ENCODE data around the gene MAFF. TPM values are rescaled to one million over a fixed set of nuclear protein-coding genes. Genes with fewer than 3 reads are reported as not detected.
A peak's percentile ranks its signal among the peaks of the same experiment; 100 is the strongest.
"Not testable (repeated sequence)": the region's sequence is repeated elsewhere in the genome, so short reads cannot be mapped to it uniquely, and the experiment has no call there.

MAFF gene
- polyA plus RNA-seq, 1 donor from 2014 or later, result 1.5 TPM

DNA sequence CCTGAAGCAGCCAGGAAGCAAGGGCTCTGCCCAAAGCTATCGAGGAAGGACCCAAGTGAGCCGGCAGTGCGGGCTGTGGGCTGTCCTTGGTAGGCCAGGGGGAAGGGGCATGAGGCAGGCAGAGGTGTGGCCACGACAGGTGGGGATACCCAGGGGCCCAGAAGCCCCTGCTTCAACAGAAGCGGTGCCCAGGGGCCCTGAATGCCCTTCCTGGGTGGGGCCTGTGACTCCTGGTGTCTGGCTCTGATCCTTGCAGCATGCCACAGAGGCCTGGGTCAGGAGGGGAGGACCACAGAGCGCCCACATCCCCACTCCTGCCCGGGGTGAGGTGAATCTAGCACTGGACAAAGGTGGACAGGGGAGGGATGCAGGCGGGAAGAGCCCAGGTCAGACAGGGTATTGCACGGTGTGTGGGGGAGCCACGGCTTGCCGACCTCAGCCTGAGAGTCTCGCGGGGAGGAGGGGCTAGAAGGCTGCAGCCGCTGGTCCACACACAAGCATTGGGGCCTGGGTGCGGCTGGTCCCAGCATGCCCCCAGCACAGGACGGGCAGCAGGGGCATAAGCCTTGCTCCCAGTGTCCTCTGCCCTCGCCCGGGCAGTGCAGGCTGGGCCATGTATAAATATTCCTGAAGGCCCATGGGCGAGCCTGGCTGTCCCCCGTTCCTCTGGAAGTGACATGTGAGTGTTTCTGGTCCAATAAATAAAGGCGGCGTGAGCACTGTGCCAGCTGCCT is 19.0 kb downstream of the MAFF start:
- no peak overlapping the region for H3K4me3 Mint-ChIP-seq
- peak overlapping the region in 1 of 3 donors; percentile 23 for H3K27ac Mint-ChIP-seq
- H3K4me1 Mint-ChIP-seq, result peaks cover 0 to 3% (median 0%) of the 10 kb centered on the region in 3 donors
- no peaks in the 10 kb centered on the region for H3K36me3 Mint-ChIP-seq
- no peaks in the 10 kb centered on the region for H3K9me3 Mint-ChIP-seq
- no peaks in the 10 kb centered on the region for H3K27me3 Mint-ChIP-seq

DNA sequence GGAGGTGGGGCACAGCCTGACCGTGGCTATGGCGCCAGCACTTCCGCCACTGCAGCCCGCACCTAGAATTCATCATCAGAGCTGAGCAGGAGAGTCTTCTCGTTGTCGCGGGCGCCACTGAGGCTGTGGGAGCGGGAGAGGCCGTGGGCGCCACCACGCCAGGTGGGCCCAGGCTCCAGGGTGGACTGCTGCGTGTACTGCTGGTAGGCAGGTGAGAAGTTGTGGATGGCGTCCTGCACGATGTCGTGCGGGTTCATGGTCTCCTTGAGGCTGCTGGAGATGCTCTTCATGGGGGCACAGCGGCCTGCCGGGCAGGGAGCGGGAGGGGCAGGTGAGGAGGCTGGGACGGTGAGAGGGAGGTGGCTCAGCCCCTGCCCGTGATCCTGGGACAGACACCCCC is 19.6 kb downstream of the MAFF start:
- Mint-ChIP-seq H3K27ac (peak overlapping the region in 1 of 3 donors; percentile 23), H3K4me1 (peaks cover 0 to 3% (median 0%) of the 10 kb centered on the region in 3 donors), H3K36me3 (no peaks in the 10 kb centered on the region), H3K9me3 (no peaks in the 10 kb centered on the region), H3K4me3 (no peak overlapping the region), H3K27me3 (no peaks in the 10 kb centered on the region)

DNA sequence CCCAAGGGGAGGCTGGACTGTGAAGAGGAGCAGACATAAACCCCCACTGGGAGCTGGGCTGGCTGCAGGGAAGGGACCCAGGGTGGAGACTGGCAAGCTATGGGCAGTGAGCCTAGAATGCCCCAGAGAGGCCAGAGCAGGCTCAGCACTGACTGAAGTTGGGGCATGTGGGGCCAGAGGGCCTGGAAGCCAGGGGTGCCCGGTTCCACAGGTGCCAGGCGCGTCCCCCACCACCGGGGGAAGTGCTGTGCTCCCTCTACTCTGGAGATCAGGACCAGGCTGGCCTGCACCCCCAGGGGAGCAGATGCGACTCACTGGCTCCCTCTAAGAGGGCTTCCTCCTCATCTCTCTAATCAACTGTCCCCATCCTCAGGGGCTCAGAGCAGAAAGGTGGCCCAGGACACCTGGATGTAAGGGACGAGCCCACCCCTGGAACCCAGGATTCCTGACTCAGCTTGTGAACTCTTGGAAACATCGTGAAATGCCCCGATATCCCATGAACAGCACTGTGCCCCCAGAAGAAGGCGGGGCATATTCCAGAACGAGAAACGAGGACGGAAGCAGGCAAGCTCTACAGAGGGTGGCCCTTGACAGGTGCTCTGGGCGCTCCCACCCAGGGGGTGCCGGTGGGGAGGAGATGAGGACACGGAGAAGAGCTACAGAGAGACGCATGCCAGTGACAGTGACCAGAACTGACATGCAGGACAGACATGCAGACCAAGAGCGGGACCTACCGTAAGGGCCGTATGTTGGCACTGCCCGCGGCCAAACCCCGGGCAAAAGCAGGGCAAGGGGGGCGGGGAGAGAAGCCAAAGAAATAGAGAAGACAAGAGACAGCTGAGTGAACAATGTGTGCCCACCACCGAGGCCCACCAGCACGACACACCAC is 20.4 kb downstream of the MAFF start:
- peaks cover 0 to 3% (median 0%) of the 10 kb centered on the region in 3 donors for H3K4me1 Mint-ChIP-seq
- no peak overlapping the region for H3K4me3 Mint-ChIP-seq
- H3K27me3 Mint-ChIP-seq, result no peaks in the 10 kb centered on the region
- no peak overlapping the region for H3K27ac Mint-ChIP-seq
- no peaks in the 10 kb centered on the region for H3K9me3 Mint-ChIP-seq
- H3K36me3 Mint-ChIP-seq, result no peaks in the 10 kb centered on the region

- H3K9me3 Mint-ChIP-seq, result no peaks in the 10 kb centered on the region
- no peaks in the 10 kb centered on the region for H3K36me3 Mint-ChIP-seq
- H3K27me3 Mint-ChIP-seq, result no peaks in the 10 kb centered on the region
- no peak overlapping the region for H3K4me3 Mint-ChIP-seq
- H3K27ac Mint-ChIP-seq, result no peak overlapping the region
- peaks cover 0 to 3% (median 0%) of the 10 kb centered on the region in 3 donors for H3K4me1 Mint-ChIP-seq
Observed at GRCh38 chr22:38222797-38223119, 21.0 kb downstream of the MAFF start.

DNA sequence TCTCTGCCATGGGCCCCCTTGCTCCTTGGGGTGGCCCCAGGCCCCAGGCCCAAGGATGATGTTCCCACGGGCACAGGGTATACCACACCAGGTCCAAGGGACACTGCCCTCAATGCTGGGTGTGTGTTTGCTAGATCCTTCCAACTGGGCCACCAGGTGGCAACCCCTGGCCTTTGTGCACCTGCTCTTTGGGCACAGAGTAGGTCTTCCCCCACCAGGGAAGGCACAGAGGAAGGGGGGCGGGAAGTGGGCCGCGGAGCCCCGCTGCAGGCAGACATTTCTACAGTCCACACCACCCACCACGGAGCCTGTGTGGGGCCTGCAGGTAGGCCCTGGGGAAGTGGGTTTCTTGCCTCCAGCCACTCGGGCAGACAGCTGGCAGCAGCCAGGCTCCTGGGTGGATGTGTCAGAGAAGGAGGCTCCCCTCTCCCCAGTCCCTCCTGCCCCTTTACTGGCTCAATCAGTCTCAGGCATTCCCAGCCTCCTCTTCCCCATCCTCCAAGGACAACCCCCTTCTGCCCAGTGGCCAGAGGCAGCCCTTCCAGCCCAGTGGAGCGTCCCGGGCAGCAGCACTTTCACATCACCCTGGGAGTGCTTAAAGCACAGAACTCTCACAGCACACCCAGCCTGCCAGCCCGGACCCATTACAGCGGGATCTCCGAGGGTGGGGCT is 21.6 kb downstream of the MAFF start:
- Mint-ChIP-seq H3K27ac (no peak overlapping the region), H3K4me1 (peaks cover 0 to 1% (median 0%) of the 10 kb centered on the region in 3 donors), H3K36me3 (no peaks in the 10 kb centered on the region), H3K9me3 (no peaks in the 10 kb centered on the region), H3K4me3 (no peak overlapping the region), H3K27me3 (no peaks in the 10 kb centered on the region)

- peaks cover 3% of the 10 kb centered on the region for H3K36me3 Mint-ChIP-seq
- H3K4me1 Mint-ChIP-seq, result peaks cover 0 to 2% (median 0%) of the 10 kb centered on the region in 3 donors
- H3K27me3 Mint-ChIP-seq, result no peaks in the 10 kb centered on the region
- H3K4me3 Mint-ChIP-seq, result no peak overlapping the region
- no peak overlapping the region for H3K27ac Mint-ChIP-seq
- no peaks in the 10 kb centered on the region for H3K9me3 Mint-ChIP-seq
Observed at GRCh38 chr22:38226853-38227649, 25.3 kb downstream of the MAFF start.

- peaks cover 0 to 2% (median 0%) of the 10 kb centered on the region in 3 donors for H3K4me1 Mint-ChIP-seq
- H3K27ac Mint-ChIP-seq, result no peak overlapping the region
- no peaks in the 10 kb centered on the region for H3K9me3 Mint-ChIP-seq
- peak overlapping the region in 1 of 4 donors; percentile 43 for H3K4me3 Mint-ChIP-seq
- H3K36me3 Mint-ChIP-seq, result peaks cover 5% of the 10 kb centered on the region
- no peaks in the 10 kb centered on the region for H3K27me3 Mint-ChIP-seq
Observed at GRCh38 chr22:38228326-38228872, 26.6 kb downstream of the MAFF start.

DNA sequence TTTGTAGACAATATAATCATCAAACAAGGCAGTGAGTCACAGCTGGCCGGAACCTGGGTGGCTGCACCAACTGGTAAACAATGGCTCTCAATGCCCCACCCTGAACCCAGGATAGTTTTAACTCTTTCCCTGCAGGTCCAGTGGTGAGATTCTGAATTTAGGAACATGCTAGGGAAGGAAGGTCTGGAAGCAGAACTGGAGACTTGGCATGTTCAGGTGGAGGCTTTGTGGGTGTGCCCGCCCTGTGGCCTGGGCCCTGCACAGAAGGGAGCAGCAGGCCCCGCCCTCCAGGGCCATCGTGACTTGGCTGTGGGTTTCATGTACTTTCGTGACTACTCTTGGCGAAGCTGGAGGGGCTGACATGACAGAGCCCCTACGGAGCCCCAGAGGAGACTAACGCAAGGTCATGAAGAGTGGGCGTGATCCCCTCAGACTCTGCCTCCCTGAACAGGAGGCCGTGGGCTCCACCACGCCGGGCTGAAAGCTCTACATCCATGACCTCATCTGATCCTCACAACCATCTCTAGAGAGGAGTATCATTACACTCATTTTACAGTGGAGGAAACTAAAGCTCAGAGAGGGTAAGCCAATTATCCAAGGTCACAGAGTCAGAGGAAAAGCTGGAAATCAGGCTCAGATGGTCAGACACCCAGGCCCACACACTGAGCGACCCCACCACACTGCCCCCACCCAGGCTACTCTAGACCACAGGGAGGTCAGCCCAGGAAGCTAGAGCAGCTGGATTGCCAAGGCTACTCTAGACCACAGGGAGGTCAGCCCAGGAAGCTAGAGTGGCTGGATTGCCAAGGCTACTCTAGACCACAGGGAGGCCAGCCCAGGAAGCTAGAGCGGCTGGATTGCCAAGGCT is 27.3 kb downstream of the MAFF start:
- H3K27me3 Mint-ChIP-seq, result no peaks in the 10 kb centered on the region
- peaks cover 0 to 2% (median 0%) of the 10 kb centered on the region in 3 donors for H3K4me1 Mint-ChIP-seq
- peak overlapping the region in 1 of 4 donors; percentile 43 for H3K4me3 Mint-ChIP-seq
- H3K9me3 Mint-ChIP-seq, result no peaks in the 10 kb centered on the region
- H3K36me3 Mint-ChIP-seq, result peaks cover 5% of the 10 kb centered on the region
- H3K27ac Mint-ChIP-seq, result peak overlapping the region in 1 of 3 donors; percentile 9

DNA sequence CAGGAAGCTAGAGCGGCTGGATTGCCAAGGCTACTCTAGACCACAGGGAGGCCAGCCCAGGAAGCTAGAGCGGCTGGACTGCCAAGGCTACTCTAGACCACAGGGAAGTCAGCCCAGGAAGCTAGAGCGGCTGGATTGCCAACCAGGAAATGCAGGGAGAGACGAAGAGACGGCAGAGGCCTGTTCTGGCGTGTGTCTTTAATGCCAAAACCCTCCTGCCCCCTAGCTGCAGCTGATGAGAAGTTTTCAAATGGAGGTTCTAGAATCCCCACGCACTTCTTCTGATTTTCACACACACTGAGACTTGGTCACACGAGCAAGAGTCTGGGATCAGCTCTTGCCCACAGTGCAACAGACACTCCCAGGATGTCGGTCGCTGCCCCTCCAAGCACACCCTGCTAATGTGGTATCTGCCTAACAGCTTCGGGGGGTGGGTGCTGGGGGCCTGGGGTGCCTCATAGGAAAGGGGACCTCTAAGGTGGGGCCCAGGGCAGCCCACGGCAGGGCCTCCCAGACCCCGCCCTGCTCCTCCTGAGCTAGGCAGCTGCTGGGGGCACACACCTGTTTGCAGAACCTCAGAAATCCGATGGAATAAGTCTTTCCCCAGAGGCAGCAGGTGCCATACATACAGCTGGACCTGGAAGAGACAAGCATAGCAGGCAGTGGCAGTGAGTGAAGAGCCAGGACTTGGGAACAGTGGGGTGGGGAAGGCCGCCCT is 28.5 kb downstream of the MAFF start:
- Mint-ChIP-seq H3K27me3 (no peaks in the 10 kb centered on the region), H3K27ac (no peak overlapping the region), H3K4me3 (no peak overlapping the region), H3K9me3 (no peaks in the 10 kb centered on the region), H3K4me1 (peaks cover 0 to 2% (median 0%) of the 10 kb centered on the region in 3 donors), H3K36me3 (peaks cover 5% of the 10 kb centered on the region)

GRCh38 chr22:38230916-38231315 is 29.1 kb downstream of the MAFF start:
- Mint-ChIP-seq H3K9me3 (no peaks in the 10 kb centered on the region), H3K27me3 (no peaks in the 10 kb centered on the region), H3K4me1 (peaks cover 0 to 2% (median 0%) of the 10 kb centered on the region in 3 donors), H3K27ac (no peak overlapping the region), H3K36me3 (peaks cover 5% of the 10 kb centered on the region), H3K4me3 (no peak overlapping the region)

DNA sequence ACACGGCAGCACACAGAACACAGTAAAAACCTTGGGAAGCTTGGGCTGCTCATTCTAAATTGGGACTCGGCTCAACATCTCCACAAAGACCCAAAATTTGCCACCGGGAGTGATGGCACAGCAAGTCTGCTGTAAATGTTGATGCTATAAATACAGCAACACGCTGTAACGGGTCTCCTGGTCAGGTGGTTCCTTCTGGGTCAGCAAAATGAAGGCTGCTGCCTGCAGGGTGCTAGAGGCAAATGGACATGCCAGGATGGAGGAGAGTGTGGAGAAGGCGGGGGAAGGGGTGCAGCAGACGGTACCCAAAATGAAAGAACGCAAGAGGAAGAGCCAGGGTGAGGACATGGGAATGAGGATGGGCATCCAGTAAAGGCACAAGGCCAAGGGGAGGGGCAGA is 30.4 kb downstream of the MAFF start:
- Mint-ChIP-seq H3K4me1 (peaks cover 0 to 2% (median 0%) of the 10 kb centered on the region in 3 donors), H3K27me3 (no peaks in the 10 kb centered on the region), H3K9me3 (no peaks in the 10 kb centered on the region), H3K36me3 (peaks cover 8% of the 10 kb centered on the region), H3K4me3 (peak overlapping the region in 1 of 4 donors; percentile 51), H3K27ac (peak overlapping the region in 1 of 3 donors; percentile 53)

DNA sequence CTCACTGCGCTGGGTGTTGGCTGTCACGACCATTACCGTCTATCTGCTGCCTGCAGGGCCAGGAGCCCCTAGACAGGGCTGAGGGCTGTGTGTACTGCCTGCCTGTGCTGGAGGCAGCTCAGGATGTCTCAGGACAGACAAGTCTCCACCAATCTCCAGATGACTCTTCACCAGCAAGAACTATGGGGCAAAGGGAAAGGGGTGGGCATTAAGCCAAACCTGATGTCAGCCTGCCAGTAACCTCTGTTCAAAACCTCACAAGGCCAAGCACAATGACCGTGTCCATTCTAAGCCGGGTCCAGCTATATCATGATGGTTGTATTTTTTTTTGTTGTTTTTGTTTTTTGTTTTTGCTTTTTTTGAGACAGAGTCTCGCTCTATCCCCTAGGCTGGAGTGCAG is 31.6 kb downstream of the MAFF start:
- Mint-ChIP-seq H3K36me3 (peaks cover 8% of the 10 kb centered on the region), H3K27me3 (no peaks in the 10 kb centered on the region), H3K4me1 (peaks cover 0 to 2% (median 0%) of the 10 kb centered on the region in 3 donors), H3K9me3 (no peaks in the 10 kb centered on the region), H3K27ac (peak overlapping the region in 1 of 3 donors; percentile 39), H3K4me3 (no peak overlapping the region)

- not testable (repeated sequence) for H3K9me3 Mint-ChIP-seq, H3K4me3 Mint-ChIP-seq, H3K4me1 Mint-ChIP-seq, H3K27me3 Mint-ChIP-seq, H3K36me3 Mint-ChIP-seq, H3K27ac Mint-ChIP-seq
Observed at GRCh38 chr22:38233856-38234255, 32.1 kb downstream of the MAFF start.

Data from IgD-negative memory B cell (primary cell).